Activated naive CD4-positive, alpha-beta T cell treated with anti-CD3 and anti-CD28 coated beads, Interleukin-2, amount 50 U/mL, for 24 hours (primary cell): ENCODE data around the gene CEACAM19.
"Not testable (repeated sequence)": the region's sequence is repeated elsewhere in the genome, so short reads cannot be mapped to it uniquely, and the experiment has no call there.

Experiments used
- H3K27ac Mint-ChIP-seq: one replicate; pipeline ENCODE4 v1.8.0; 2021; ENCODE audit warnings: mild to moderate bottlenecking, mixed read lengths
- H3K27me3 Mint-ChIP-seq: one replicate; pipeline ENCODE4 v1.8.0; 2021; ENCODE audit warnings: mixed read lengths
- H3K36me3 Mint-ChIP-seq: one replicate; pipeline ENCODE4 v1.8.0; 2021; ENCODE audit warnings: mixed read lengths
- H3K4me1 Mint-ChIP-seq: one replicate; pipeline ENCODE4 v1.8.0; 2021; ENCODE audit warnings: mixed read lengths
- H3K4me3 Mint-ChIP-seq: one replicate; pipeline ENCODE4 v1.8.0; 2021; ENCODE audit warnings: mild to moderate bottlenecking, mixed read lengths
- H3K9me3 Mint-ChIP-seq: one replicate; pipeline ENCODE4 v1.8.0; 2021; ENCODE audit warnings: mixed read lengths

Gene CEACAM19

GRCh38 chr19:44700547-44700946 is 29.3 kb downstream of the CEACAM19 start:
- Mint-ChIP-seq H3K36me3 (no peaks in the 10 kb centered on the region), H3K4me1 (no peaks in the 10 kb centered on the region), H3K27ac (no peak overlapping the region), H3K27me3 (no peaks in the 10 kb centered on the region), H3K9me3 (no peaks in the 10 kb centered on the region), H3K4me3 (no peak overlapping the region)

GRCh38 chr19:44701228-44701627 is 29.9 kb downstream of the CEACAM19 start:
- H3K9me3 Mint-ChIP-seq: no peaks in the 10 kb centered on the region
- no peaks in the 10 kb centered on the region for H3K36me3 Mint-ChIP-seq
- H3K27me3 Mint-ChIP-seq: no peaks in the 10 kb centered on the region
- H3K27ac Mint-ChIP-seq: no peak overlapping the region
- H3K4me1 Mint-ChIP-seq: no peaks in the 10 kb centered on the region
- no peak overlapping the region for H3K4me3 Mint-ChIP-seq

- no peaks in the 10 kb centered on the region for H3K4me1 Mint-ChIP-seq
- H3K4me3 Mint-ChIP-seq: no peak overlapping the region
- no peaks in the 10 kb centered on the region for H3K27me3 Mint-ChIP-seq
- H3K36me3 Mint-ChIP-seq: no peaks in the 10 kb centered on the region
- no peak overlapping the region for H3K27ac Mint-ChIP-seq
- H3K9me3 Mint-ChIP-seq: no peaks in the 10 kb centered on the region
Observed at GRCh38 chr19:44702551-44703176, 31.4 kb downstream of the CEACAM19 start.

DNA sequence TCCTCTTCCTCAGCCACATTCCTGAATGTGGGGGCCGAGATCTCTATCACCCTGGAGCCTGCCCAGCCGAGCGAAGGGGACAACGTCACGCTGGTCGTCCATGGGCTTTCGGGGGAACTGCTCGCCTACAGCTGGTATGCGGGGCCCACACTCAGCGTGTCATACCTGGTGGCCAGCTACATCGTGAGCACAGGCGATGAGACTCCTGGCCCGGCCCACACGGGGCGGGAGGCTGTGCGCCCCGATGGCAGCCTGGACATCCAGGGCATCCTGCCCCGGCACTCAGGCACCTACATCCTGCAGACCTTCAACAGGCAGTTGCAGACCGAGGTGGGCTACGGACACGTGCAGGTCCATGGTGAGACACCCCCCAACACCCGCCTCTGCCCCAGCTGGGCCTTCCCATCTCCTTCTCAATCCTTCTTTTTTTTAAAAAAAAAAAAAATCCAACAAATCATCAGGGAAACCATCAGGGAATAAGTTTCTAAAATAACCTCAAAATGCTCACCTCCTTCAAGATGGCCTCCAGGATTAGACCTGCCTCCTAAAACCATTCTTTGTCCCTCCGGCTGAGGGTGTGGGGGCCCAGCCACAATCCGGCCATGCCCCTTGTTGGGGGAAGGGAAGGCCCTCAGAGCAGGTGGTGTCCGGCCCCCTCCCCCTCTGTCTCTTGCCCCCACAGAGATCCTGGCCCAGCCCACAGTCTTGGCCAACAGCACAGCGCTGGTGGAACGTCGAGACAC is 32.2 kb downstream of the CEACAM19 start:
- H3K27me3 Mint-ChIP-seq: no peaks in the 10 kb centered on the region
- H3K36me3 Mint-ChIP-seq: no peaks in the 10 kb centered on the region
- no peaks in the 10 kb centered on the region for H3K4me1 Mint-ChIP-seq
- H3K27ac Mint-ChIP-seq: no peak overlapping the region
- no peaks in the 10 kb centered on the region for H3K9me3 Mint-ChIP-seq
- no peak overlapping the region for H3K4me3 Mint-ChIP-seq

- no peaks in the 10 kb centered on the region for H3K4me1 Mint-ChIP-seq
Observed at GRCh38 chr19:44704982-44705381, 33.7 kb downstream of the CEACAM19 start.

GRCh38 chr19:44705502-44706010 is 34.3 kb downstream of the CEACAM19 start:
- H3K4me3 Mint-ChIP-seq: no peak overlapping the region

More at GRCh38 chr19:44704982-44705381, 33.7 kb downstream of the CEACAM19 start:
- Mint-ChIP-seq H3K9me3 (no peaks in the 10 kb centered on the region), H3K4me3 (no peak overlapping the region), H3K36me3 (no peaks in the 10 kb centered on the region), H3K27me3 (no peaks in the 10 kb centered on the region), H3K27ac (no peak overlapping the region)

DNA sequence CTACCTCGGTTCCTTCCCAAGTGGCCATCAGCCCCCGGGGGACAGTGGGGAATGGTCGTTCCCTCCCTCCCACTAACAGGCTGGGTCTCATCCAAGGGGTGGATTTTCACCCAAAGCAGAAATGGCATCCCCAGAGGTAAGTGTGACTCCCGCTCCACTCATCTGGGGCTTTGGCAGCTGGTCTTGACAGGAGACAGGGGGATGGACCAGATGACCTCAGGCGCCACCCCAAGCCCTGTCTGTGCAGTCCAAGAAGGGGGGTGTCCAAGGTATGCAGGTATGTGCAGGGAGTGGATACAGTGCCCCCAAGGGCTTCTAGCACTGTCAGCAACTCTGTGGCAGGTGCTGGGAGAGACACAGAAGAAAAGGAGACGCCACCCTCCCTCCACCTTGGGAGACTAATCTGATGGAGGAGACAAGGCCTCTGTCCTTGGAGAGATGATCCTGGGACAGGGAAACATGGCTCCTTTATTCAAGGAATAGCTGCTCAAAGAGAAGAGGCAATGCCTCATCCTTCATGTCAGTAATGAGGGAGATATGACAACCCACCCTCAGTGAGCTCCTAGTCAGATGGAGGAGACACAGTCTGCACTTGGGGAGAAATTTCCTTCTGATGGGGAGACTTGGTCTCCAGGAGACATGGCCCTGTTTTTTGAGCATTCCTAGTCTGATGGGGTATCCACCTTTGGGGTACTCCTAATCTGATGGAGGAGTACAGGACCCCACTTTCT is 35.4 kb downstream of the CEACAM19 start:
- Mint-ChIP-seq H3K27ac (no peak overlapping the region), H3K4me1 (no peaks in the 10 kb centered on the region), H3K9me3 (no peaks in the 10 kb centered on the region), H3K27me3 (no peaks in the 10 kb centered on the region), H3K4me3 (no peak overlapping the region), H3K36me3 (no peaks in the 10 kb centered on the region)

More at GRCh38 chr19:44705502-44706010, 34.3 kb downstream of the CEACAM19 start:
- no peaks in the 10 kb centered on the region for H3K36me3 Mint-ChIP-seq
- H3K9me3 Mint-ChIP-seq: no peaks in the 10 kb centered on the region
- H3K4me1 Mint-ChIP-seq: no peaks in the 10 kb centered on the region
- H3K27me3 Mint-ChIP-seq: no peaks in the 10 kb centered on the region
- H3K27ac Mint-ChIP-seq: no peak overlapping the region

- Mint-ChIP-seq H3K4me1 (no peaks in the 10 kb centered on the region), H3K27ac (no peak overlapping the region), H3K4me3 (no peak overlapping the region), H3K36me3 (no peaks in the 10 kb centered on the region), H3K9me3 (no peaks in the 10 kb centered on the region), H3K27me3 (no peaks in the 10 kb centered on the region)
Observed at GRCh38 chr19:44707794-44708193, 36.5 kb downstream of the CEACAM19 start.

DNA sequence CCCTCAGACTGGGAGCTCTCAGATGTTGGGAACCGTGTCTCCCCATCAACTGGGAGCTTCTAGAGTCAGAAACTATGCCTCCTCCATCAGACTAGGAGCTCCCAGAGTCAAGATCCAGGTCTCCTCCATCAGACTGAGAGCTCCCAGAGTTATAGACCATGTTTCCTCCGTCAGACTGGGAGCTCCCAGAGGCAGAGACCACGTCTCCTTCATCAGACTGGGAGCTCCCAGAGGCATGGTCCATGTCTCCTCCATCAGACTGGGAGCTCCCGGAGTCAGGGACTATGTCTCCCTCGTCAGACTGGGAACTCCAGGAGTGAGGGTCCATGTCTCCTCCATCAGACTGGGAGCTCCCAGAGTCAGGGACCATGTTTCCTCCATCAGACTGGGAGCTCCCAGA is 37.7 kb downstream of the CEACAM19 start:
- Mint-ChIP-seq H3K36me3 (no peaks in the 10 kb centered on the region), H3K4me3 (no peak overlapping the region), H3K9me3 (no peaks in the 10 kb centered on the region), H3K27ac (no peak overlapping the region), H3K4me1 (no peaks in the 10 kb centered on the region), H3K27me3 (no peaks in the 10 kb centered on the region)

GRCh38 chr19:44709434-44710266 is 38.4 kb downstream of the CEACAM19 start:
- H3K4me1 Mint-ChIP-seq, H3K4me3 Mint-ChIP-seq, H3K27me3 Mint-ChIP-seq, H3K27ac Mint-ChIP-seq, H3K36me3 Mint-ChIP-seq, H3K9me3 Mint-ChIP-seq: not testable (repeated sequence)

GRCh38 chr19:44710483-44710882 is 39.2 kb downstream of the CEACAM19 start:
- no peak overlapping the region for H3K27ac Mint-ChIP-seq
- no peaks in the 10 kb centered on the region for H3K36me3 Mint-ChIP-seq
- no peaks in the 10 kb centered on the region for H3K4me1 Mint-ChIP-seq
- H3K27me3 Mint-ChIP-seq: no peaks in the 10 kb centered on the region
- H3K9me3 Mint-ChIP-seq: peaks cover 7% of the 10 kb centered on the region
- no peak overlapping the region for H3K4me3 Mint-ChIP-seq

DNA sequence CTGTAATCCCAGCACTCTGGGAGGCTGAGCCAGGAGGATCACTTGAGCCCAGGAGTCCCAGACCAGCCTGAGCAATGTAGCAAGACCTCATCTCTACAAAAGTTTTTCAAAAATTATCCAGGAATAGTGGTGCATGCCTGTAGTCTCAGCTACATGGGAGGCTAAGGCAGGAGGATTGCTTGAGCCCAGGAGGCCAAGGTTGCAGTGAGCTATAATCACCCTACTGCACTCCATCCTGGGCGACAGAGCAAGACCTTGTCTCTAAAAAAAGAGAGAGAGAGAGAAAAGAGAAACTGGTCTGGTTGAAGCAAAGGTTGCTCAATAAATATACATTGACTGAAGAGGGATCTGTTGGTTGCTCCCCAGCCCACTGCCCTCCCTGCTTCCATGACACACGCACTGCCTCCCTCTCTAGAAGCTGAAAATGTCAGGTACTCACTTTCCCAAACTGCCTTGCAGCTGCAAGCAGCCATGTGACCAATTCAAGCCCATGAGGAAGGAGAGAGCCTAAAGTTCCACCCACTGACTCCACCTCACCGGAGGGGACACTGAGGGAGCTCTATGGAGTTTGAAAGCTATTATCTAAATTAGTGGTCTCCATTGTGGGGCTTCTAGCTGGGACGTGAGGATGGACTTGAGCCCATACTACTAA is 41.7 kb downstream of the CEACAM19 start:
- H3K27me3 Mint-ChIP-seq: no peaks in the 10 kb centered on the region
- H3K4me3 Mint-ChIP-seq: no peak overlapping the region
- H3K27ac Mint-ChIP-seq: no peak overlapping the region
- H3K9me3 Mint-ChIP-seq: peaks cover 7% of the 10 kb centered on the region
- no peaks in the 10 kb centered on the region for H3K4me1 Mint-ChIP-seq
- no peaks in the 10 kb centered on the region for H3K36me3 Mint-ChIP-seq

- Mint-ChIP-seq H3K27ac (no peak overlapping the region), H3K4me1 (no peaks in the 10 kb centered on the region), H3K27me3 (no peaks in the 10 kb centered on the region), H3K4me3 (no peak overlapping the region), H3K36me3 (no peaks in the 10 kb centered on the region), H3K9me3 (peaks cover 7% of the 10 kb centered on the region)
Observed at GRCh38 chr19:44714597-44715169, 43.4 kb downstream of the CEACAM19 start.

GRCh38 chr19:44717603-44718002 is 46.3 kb downstream of the CEACAM19 start:
- no peaks in the 10 kb centered on the region for H3K36me3 Mint-ChIP-seq
- peaks cover 7% of the 10 kb centered on the region for H3K9me3 Mint-ChIP-seq
- no peak overlapping the region for H3K27ac Mint-ChIP-seq
- H3K4me3 Mint-ChIP-seq: no peak overlapping the region
- peaks cover 4% of the 10 kb centered on the region for H3K4me1 Mint-ChIP-seq
- no peaks in the 10 kb centered on the region for H3K27me3 Mint-ChIP-seq
